HG03108 (cell line): ENCODE data around the gene CSK.
"Not testable (repeated sequence)": the region's sequence is repeated elsewhere in the genome, so short reads cannot be mapped to it uniquely, and the experiment has no call there.

ENCODE experiments used
- ATAC-seq: cut with Tn5 transposase; IDR thresholded peaks from one replicate; pipeline ENCODE4 v1.9.1; 2021; ENCODE audit warnings: moderate library complexity; ENCODE audit not compliant: unreplicated experiment

Gene CSK

GRCh38 chr15:74781431-74782258, at the start of gene CSK:
CSK (plus strand) TSS chr15:74782080; CDS start chr15:74798298, 16,218 bp downstream.
- ATAC-seq: peak; percentile 29

- ATAC-seq: no peak
These were observed 49.0 kb upstream of the CSK start for GRCh38 chr15:74732846-74733245.

GRCh38 chr15:74733269-74733668, 48.6 kb upstream of the CSK start:
- ATAC-seq: no peak

GRCh38 chr15:74735305-74735704, 46.6 kb upstream of the CSK start:
- no peak for ATAC-seq

- ATAC-seq: not testable (repeated sequence)
These were observed 43.6 kb upstream of the CSK start for GRCh38 chr15:74738239-74738638.

GRCh38 chr15:74742422-74742821, 39.5 kb upstream of the CSK start:
- ATAC-seq: no peak

- no peak for ATAC-seq
These were observed 35.5 kb upstream of the CSK start for GRCh38 chr15:74746389-74746788.

- no peak for ATAC-seq
These were observed 33.4 kb upstream of the CSK start, which contains the start of gene CYP1A2 for GRCh38 chr15:74748322-74748946. CYP1A2 (plus strand) TSS chr15:74748845; CDS start chr15:74749739, 894 bp downstream.

GRCh38 chr15:74749832-74750231, 32.0 kb upstream of the CSK start:
- ATAC-seq: no peak

- no peak for ATAC-seq
These were observed 31.1 kb upstream of the CSK start for GRCh38 chr15:74750751-74751150.

GRCh38 chr15:74752011-74752410, 29.9 kb upstream of the CSK start:
- no peak for ATAC-seq

GRCh38 chr15:74752531-74752930, 29.3 kb upstream of the CSK start:
- no peak for ATAC-seq

- no peak for ATAC-seq
These were observed 27.2 kb upstream of the CSK start for GRCh38 chr15:74754593-74755215.

- no peak for ATAC-seq
These were observed 23.1 kb upstream of the CSK start for GRCh38 chr15:74758736-74759135.

- ATAC-seq: no peak
These were observed 19.1 kb upstream of the CSK start for GRCh38 chr15:74762791-74763150.

- no peak for ATAC-seq
These were observed 18.5 kb upstream of the CSK start for GRCh38 chr15:74763416-74763815.

GRCh38 chr15:74767167-74768098, 14.4 kb upstream of the CSK start:
- no peak for ATAC-seq

GRCh38 chr15:74768099-74768770, 13.6 kb upstream of the CSK start:
- ATAC-seq: no peak

GRCh38 chr15:74768771-74769342, 13.0 kb upstream of the CSK start:
- ATAC-seq: no peak

GRCh38 chr15:74769463-74770025, 12.3 kb upstream of the CSK start:
- ATAC-seq: no peak
